ENCODE data around the gene GALNT1.

Gene GALNT1

DNA sequence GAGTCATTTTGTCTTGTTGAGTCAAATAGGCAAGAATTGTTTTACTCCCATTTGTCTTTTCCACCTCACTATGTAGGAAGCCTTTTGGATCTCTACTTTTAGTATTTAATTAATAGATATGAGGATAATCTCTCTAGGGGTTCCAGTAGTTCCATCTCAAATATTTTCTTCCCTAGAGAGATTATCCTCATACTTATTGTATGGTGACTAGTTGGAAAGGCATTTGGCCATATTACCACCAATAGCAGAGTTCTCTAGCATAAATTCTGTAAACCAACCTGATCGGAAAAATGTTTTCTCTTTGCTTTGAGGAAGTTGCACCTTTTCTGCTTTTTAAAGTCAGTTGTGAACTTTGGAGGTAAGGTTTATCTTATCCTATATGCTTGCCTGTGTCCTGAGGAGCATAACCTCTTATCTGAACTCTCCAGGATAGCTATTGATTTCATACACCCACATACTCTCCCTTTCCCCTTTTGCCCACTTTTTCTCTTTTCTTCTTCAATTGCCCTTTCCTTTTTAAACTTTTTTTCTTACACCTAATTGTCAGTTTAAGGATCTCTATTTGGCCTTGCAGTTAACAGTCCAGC lies 100.8 kb downstream of the GALNT1 start:
- no peak for DNase-seq

DNA sequence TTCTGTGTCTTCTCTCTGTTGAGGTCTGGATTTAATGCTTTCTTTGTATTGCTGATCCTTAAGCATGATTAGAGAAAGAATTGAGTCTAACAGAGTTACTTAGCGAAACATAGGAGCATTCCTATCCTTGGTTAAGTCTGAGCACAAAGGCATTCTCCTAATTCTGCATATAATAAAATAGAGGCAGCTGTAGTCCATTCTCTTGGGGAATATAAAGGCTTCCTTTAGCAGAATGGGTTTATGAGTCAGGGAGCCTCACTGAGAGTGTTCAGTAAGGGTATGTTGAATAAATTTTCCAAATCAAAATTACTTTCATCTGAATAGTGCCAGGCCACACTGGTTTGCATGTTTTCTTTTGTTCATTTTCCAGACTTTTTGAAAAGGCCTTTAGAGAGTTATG lies 101.5 kb downstream of the GALNT1 start:
- no peak for DNase-seq

DNA sequence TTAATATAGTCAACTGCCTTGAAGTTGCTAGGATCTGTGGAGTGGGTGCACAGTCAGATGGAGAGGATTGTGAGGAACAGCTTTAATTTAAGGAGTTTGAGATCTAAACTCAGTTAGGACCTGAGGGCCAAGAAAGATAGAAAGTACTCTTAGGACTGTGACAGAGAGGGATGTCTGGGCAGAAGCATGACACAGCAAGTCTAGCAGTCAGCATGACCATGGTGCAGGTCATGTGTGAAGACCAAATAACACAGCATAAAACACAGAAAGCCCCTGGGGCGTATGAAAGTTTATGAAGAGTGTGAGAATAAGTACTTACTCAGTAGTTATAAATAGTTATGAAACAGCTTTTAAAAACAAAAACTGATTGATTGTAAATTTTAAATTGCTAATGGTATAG lies 107.2 kb downstream of the GALNT1 start:
- DNase-seq, result no peak

DNA sequence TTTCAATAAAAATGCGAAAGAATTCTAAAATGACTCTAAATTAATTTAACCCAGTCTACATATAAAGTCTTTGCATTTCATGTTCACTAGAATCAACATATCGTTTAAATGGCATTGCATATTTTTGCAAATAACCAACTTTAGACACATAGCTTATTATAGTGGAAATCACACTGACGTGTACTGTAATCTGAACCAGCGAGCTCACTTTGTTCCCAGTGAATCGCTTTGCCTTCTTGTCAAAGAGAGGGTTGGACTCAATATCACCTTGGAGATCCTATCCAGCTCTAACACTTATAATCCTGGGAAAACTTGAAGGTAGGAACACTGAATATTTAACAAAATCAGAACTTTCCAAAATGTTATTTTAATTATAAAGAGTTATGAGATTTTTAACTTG lies 108.2 kb downstream of the GALNT1 start:
- no peak for DNase-seq

DNA sequence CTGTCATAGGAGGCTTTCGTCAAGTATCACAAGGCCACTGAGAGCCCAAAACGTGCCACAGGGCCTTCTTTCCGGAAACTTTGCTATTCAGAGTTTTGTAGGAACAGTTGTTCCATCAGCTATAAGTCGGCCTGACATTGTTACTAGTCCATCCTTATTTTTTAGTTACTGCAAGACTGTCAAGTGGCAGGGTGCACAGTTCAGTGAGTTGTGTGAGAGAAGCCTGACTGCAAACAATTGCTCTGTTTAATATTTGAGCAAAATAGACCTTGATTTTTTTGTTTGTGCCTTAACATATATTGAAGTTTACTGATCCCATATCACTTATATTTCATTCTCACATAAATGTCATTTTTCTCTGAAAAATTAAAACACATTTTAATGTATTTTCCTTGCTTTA lies 110.1 kb downstream of the GALNT1 start:
- no peak for DNase-seq

DNA sequence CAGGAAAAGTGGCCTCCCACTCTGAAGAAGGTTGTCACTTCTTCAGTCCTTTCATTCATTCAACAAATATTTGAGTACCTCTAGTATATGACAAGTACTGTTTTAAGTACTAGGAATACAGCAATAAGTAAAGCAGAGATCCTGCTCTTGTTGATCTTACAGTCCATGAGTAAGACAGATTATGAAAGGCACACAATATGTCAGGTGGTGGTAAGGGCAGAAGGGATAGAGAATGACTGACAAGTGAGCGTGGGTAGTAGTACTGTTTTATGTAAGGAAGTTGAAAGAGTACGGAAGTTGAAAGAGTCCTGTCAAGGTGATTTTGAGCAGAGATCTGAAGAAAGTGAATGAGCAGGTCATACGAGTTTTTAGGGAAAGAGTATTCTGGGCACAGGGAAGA lies 111.3 kb downstream of the GALNT1 start:
- DNase-seq, result no peak

DNA sequence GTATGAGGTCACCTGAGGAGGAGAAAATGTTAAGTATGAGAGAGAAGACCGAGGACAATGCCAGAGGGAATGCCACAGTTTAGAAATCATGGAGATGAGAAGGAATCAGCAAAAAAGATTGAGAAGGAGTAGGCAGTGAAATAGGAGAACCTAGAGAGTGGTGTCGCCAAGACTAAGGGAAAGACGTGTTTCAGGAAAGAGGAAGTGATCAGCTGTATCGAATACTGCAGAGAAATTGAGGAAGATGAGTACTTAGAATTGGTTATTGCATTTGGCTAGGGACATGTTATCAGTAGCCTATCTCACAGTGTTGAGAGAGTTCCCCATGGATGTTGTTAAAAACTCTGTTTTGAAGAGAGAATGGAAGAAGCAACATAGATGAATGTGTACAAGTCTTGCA lies 112.3 kb downstream of the GALNT1 start:
- no peak for DNase-seq

DNA sequence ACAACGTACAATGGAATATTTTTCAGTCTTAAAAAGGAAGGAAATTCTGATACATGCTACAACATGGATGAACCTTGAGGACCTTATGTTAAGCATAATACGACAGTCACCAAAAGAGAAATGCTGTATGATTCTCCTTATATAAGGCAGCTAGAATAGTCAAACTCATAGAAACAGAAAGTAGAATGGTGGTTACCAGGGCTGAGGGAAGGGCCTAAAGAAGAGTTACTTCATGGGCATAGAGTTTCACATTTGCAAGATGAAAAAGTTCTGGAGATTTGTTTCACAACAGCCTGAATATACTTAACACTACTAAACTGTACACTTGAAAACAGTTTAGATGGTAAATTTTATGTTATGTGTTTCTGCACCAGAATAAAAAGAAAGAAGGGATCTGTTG lies 113.3 kb downstream of the GALNT1 start:
- no peak for DNase-seq

DNA sequence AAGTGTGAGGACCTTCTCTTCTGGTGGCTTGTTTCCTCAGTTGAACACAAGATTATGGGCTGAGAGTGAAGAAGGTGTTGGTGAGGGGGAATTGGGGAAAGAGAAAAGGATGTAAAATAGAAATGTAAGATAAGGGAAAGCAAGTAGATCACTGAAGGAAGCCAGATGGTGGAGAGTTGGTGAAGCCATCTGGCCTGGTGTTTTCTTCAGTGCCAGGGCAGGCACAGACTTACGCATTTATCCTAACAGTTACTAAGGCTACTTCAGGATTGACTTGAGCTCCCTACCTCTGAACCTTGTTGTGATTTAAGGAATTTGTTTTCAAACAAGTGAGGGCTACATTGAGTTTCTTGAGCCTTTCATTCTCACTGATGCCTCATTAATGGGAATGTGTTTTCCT lies 113.8 kb downstream of the GALNT1 start:
- DNase-seq, result no peak

DNA sequence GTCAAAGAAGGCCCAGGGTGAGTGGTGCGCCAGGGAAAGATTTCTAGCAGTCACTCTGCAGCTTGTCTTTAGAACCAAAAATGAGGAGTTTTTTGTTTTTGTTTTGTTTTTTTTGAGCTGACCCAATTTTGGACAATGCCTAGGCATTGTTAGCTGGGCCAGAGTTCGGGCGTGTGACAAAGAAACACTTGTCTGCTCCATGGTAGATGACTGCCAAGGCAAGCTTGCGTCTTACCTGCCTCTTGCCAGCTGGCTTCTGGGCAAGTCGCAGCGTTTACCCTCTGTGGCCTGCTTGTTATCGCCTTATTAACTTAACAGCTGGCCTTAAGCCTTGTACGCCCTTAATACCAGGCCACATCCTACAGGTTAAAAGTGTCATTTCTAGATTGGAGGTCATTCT lies 114.3 kb downstream of the GALNT1 start:
- DNase-seq, result no peak

DNA sequence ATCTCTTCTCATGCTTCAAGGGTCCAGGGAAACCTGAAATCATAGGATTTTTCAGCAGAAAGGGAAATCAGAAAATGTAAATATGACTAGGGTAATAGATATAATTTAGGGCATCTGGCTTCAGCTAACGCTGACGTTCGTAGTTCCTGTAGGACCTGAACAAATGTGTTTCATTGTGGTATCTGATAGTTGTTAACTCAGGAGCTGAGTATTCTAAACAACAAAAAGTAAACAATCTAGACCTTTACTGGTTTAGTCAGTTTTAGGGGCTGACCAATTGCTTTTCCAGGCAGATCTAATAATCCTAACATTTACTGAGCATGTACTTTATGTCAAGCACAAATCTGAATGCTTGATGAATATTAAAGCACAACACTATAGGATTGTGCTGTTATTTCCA lies 114.8 kb downstream of the GALNT1 start:
- DNase-seq, result no peak

DNA sequence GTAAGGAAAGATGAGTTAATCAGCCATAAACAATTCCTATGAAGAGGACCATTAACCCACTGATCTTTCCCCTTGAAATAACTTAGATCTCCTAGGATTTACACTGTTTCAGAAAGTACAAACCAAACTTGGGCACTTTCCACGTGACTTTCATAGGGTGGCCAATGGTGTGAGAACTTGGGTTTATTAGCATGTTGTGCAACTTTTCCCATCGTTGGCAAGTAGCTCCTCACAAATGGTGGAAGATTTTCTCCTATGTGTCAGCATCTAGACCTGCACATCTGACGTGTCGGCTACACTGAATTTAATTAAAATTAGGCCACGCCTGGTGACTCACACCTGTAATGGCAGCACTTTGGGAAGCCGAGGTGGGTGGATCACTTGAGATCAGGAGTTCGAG lies 116.3 kb downstream of the GALNT1 start:
- no peak for DNase-seq

DNA sequence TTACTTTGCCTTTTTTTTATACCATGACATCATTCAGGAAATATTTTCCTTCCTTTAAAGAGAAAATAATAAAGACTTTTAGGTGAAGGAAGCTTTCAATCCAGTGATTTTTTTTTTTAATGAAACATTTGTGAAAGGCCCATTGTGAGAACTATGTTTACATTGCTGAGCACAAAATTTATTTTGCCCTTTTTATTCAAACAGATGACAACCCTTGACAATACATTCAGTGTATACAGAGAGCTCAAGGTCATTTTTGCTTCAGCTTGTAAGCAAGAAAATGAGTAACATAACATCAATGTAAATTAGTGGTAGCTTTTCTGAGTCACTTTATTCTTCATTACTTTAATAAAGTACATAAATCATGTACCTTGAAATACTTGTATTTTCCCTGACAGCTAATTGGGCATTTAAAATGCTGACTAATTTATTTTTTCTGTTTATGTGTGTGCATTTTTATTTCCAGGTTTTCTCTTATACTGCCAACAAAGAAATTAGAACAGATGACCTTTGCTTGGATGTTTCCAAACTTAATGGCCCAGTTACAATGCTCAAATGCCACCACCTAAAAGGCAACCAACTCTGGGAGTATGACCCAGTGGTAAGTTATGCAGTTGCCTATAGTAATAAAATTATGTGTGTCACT lies 121.6 kb downstream of the GALNT1 start:
- DNase-seq, result no peak

DNA sequence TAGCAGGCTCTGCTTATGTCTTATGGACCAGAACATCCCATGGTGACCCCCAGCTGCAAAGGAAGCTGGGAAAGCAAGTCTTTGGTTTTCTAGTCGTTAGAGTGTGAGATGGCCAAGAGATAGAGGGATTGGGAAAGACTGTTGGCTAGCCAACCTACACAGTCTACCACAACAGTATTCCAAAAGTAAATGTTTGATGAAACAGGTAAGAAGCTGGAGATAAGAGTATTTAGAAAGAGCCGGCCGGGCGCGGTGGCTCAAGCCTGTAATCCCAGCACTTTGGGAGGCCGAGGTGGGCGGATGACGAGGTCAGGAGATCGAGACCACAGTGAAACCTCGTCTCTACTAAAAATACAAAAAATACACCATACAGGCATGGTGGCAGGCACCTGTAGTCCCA lies 124.4 kb downstream of the GALNT1 start:
- DNase-seq, result no peak

DNA sequence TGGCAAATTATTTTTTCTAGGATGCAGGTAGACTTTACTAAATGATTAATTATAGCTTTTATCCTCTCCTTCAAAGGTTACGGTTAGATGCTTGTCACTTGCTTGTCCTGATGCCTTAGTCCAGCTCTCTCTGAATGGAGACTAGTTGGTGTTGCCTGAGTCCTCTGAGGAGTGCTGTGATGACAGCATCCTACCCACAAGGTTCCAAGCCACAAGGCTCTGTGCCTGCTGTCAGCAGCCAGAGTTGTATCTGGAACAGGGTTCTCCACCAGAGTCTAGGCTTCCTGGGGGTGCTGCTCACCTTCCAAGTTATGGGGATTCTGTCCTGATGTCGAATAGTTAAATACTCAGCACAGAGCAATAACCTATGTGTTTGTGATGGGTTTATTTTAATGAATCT lies 125.7 kb downstream of the GALNT1 start:
- no peak for DNase-seq

DNA sequence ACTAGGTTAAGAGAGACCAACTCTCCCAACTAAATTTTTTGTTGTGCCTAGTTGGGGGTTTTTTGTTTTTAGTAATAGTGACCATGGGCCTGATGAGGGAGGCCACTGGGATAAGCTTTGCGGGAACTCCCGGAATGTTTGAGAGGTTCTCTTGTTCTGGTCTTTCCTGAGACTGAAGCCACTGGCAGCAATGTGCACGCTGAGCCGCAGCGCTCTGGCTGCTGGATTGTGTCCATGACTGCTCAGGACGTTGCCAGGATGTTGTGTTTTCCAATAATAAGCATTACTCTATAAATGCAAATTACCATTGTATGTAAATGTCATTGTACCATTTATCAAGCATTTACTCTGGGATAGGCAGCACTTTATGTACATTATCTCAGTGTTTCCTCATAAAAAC lies 126.1 kb downstream of the GALNT1 start:
- DNase-seq, result no peak

DNA sequence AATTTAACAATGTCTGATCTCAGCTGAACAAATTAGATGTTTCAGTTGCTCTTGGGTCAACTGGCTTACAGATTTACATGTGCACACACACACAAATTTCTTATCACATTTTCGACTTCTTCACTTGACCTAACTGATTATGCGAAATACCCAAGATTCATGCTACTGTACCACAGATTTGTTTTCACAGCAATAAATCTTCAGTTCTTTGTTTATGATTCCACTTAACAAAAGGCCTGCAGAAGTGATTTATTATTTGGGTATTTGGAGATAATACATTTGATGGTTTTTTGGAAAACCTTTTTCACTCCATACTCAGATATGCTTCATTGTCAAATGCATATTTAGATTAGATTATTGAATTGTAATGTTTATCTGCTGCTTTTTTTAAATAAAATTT lies 129.0 kb downstream of the GALNT1 start:
- DNase-seq, result no peak

DNA sequence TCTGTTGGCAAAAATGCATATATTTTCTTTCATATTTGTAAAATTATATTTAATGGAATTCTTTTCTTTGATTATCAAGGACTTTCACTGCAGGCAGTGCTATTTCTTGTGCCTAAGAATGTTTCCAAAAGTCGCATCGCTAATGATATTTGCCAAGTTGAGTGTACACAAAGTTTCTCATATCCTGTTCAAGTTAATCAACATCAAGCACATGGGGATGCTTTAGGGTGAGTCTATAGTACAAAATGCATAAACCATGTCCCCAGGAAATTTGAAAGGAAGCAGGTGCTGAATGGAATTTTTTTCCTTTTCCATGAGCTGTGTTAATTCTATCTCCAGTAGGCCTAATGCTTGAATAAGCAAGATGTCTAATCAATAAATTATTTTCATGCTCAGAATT lies 129.7 kb downstream of the GALNT1 start:
- no peak for DNase-seq

DNA sequence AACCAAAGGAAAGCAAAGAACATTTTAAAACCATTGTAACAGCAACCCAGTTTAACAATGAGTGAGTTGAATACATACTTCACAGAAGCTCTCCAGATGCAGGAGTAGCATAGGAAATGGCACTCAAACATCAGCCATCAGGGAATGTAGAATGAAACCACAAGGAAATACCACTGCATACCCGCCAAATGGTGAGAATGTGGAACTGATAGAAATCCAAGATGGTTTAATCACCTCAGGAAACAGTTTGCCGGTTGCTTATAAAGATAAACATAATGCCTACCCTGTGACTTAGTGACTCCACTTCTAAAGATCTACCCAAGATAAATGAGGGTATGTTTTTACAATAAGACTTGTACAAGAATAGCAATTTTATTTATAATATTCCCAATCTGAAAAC lies 132.0 kb downstream of the GALNT1 start:
- no peak for DNase-seq

DNA sequence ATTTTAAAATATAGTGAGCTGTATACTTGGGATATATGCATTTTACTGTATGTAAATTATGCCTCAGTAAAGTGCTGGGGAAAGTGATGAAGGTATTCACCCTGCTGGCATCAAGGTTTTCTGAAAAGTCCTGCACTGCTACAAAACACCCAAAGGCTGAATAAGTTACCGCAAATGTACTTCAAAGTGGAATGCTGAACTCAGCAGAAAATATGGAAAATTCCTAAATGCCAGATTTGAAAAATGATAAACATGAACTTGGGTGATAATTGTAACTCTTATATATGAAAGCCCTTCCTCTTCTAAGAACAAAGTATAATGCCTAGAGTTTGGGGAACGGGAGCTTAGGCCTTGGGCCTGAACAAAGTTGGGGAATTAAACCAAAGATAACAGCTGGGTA lies 133.0 kb downstream of the GALNT1 start:
- DNase-seq, result no peak

DNA sequence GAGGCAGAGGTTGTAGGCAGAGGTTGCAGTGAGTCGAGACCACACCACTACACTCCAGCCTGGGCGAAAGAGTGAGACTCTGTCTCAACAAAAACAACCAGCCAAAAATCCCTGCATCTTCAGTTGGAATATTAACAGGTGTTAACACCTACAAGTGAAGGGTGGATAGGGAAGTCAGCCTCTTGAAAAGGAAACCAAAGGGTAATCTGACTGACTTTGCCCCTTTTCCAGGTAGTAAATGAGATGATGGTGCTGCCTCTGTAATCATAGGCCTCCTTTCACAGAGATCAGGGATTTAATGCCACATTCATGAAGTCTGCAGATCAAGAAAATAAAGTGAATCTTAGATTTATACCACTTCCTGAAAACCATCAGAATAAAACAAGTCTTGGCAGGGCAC lies 133.6 kb downstream of the GALNT1 start:
- no peak for DNase-seq

DNA sequence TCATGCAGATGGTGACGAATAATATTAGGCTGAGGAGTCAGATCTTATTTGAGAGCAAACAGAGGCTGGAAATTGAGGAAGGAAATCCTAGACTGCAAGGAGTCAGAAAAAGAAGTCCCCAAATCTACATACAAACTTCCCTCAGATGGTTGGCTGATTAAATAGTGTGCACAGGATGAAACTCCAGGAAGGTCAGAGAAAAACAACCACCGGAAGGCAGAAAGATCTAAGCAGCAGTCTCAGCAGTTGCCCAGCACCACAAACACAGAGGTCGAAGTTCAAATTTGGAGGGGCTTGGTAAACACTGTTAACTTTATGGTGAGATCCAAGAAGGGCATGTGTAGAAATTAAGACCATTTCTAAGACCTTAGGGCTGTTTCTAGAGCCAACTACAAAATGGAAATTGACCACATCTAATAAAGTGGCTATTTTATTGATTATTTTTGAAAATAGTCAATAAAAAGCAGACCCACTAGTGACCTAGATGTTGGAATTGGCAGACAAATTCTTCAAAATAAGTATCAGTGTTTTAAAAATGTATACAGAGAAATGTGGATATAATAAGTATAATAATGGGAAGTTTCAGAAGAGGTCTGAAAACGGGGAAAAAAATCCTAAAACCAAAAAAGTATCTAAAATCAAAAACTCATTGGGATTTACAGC lies 134.8 kb downstream of the GALNT1 start:
- no peak for DNase-seq

DNA sequence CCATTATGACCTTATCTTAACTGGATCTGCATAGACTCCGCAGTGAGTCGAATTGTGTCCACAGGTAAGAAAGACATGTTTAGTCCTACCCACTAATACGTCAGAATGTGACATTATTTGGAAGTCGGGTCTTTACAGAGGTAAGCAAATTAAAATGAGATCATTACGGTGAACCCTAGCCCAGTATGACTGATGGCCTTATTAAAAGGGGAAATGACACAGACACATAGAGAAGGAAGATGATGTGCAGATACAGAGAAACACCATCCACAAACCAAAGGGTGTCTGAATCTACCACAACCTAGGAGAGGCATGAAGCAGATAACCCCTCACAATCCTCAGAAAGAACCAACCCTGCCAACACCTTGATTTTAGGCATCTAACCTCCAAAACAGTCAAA lies 135.6 kb downstream of the GALNT1 start:
- DNase-seq, result no peak

DNA sequence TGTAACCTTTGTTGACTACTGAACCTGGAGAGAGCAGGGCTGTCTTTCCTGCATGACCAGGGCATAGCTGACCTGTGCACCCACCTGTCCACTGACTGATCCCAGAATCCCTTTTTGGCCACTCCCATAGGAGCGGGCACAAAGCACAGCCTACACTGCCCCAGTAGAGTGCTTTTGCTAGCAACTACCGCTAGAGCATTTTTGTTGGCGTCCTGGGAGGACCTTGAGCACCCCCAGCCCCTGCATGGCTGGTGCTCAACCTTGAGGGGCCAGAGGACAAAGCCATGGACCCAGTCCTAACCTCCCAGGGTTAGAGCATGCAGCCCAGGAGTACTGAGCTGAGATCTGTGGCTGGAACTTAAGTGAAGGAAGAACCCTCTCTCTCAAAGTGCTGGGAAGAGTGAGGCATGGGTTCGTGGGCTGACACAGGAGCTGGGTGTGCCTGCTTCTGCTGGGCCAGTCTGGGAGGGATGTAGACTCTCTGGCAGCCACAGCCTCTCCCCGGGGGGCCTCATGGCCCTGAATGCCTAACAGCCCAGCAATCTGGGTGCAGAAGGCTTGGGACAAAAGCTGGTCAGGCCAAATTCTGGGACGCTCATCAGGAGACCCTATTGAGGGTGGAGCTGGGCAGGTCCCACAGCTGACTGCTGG lies 140.0 kb downstream of the GALNT1 start:
- DNase-seq, result no peak
